Esophagus muscularis mucosa (tissue), 4 donors: ENCODE results near the gene CELSR1. TPM values are rescaled to one million over a fixed set of nuclear protein-coding genes. Genes with fewer than 3 reads are reported as not detected.

Source experiments
- DNase-seq: peaks from one replicate; pipeline ENCODE4 v3.0.0-alpha.2; 2017; ENCODE audit errors: extremely low spot score
- H3K27ac ChIP-seq, 4 donors: fragments of 200-600 bp; sonication (generic); replicated peaks in 1 of 4; 1 replicate in 3 of 4; 2 replicates in 1 of 4; pipeline ENCODE4 v1.5.1; 2016 to 2019; ENCODE audit warnings: mild to moderate bottlenecking in 1 of 4
- H3K27me3 ChIP-seq, 4 donors: fragments of 200-600 bp; sonication (generic); one replicate each; pipeline versions ENCODE4 v1.5.1 to v1.6.0; 2016 to 2019
- H3K36me3 ChIP-seq, 4 donors: fragments of 200-600 bp; sonication (generic); one replicate each; pipeline ENCODE4 v1.5.1; 2016 to 2019
- H3K4me1 ChIP-seq, 4 donors: fragments of 200-600 bp; sonication (generic); one replicate each; pipeline ENCODE4 v1.5.1; 2016 to 2019
- H3K4me3 ChIP-seq, 4 donors: fragments of 200-600 bp; sonication (generic); 1 replicate in 2 of 4; 2 replicates in 2 of 4; pipeline ENCODE4 v1.5.1; 2016 to 2019; ENCODE audit warnings: mild to moderate bottlenecking in 4 of 4, moderate library complexity in 1 of 4
- H3K9me3 ChIP-seq, 4 donors: fragments of 200-600 bp; sonication (generic); 1 replicate in 3 of 4; 2 replicates in 1 of 4; pipeline ENCODE4 v1.5.1; 2016 to 2019
- EP300 ChIP-seq: sonication (generic); formaldehyde crosslinking; IDR thresholded peaks from one replicate; pipeline ENCODE4 v1.6.1; 2017; ENCODE audit warnings: antibody characterized with exemption
- POLR2A ChIP-seq: fragments of 450-650 bp; IDR thresholded peaks from one replicate; pipeline ENCODE4 v1.6.1; 2017; ENCODE audit warnings: antibody characterized with exemption, moderate library complexity, mild to moderate bottlenecking, low read depth
- POLR2AphosphoS5 ChIP-seq, 2 donors: sonication (generic); formaldehyde crosslinking; IDR thresholded peaks; one replicate each; pipeline ENCODE4 v1.6.1; 2017; ENCODE audit warnings: antibody characterized with exemption in 2 of 2
- WGBS: methylation state at CpG from one replicate; pipeline ENCODE4 v1.1.5; 2018; 5-methylcytosine and 5-hydroxymethylcytosine counted together
- intact Hi-C: fragments of 100-400 bp; cut with DNase I; formaldehyde crosslinking; loops from one replicate; pipeline ENCODE4 v1.15.1; 2023
- total RNA-seq, 4 donors: library from RNA; depleted of rRNA; stranded (reverse); fragments of >200 nt; gene quantifications; one replicate each; pipeline versions ENCODE4 v1.1.0 to v1.2.1, GENCODE V29; 2016
- TF ChIP-seq, protein P1 (sequence below), 3 experiments: fragments of 200-600 bp in 2 of 3; fragments of 450-650 bp in 1 of 3; sonication (generic) in 2 of 3; IDR thresholded peaks; one replicate each; pipeline ENCODE4 v1.5.1; 2017 to 2019; ENCODE audit warnings: antibody characterized with exemption in 3 of 3, mild to moderate bottlenecking in 2 of 3, moderate library complexity in 1 of 3

The CELSR1 gene
- total RNA-seq, 4 donors from 2014 or later = 2.5 to 2.7 (median 2.6) TPM

GRCh38 chr22:46461566-46462180 is 75.7 kb downstream of the CELSR1 start:
- Histone ChIP-seq H3K4me3 (no peak overlapping the region), H3K36me3 (peaks cover 0 to 13% (median 0%) of the 10 kb centered on the region in 4 donors), H3K4me1 (no peaks in the 10 kb centered on the region), H3K27me3 (peaks cover 0 to 18% (median 0%) of the 10 kb centered on the region in 4 donors), H3K9me3 (no peaks in the 10 kb centered on the region), H3K27ac (no peak overlapping the region)
- 97% methylated on average over 22 of the region's 22 CpGs for WGBS
- TF ChIP-seq EP300 = no peak
- no peak for TF ChIP-seq POLR2AphosphoS5 (IDR thresholded peaks at IDR 0.05)
- TF ChIP-seq, protein P1, sequence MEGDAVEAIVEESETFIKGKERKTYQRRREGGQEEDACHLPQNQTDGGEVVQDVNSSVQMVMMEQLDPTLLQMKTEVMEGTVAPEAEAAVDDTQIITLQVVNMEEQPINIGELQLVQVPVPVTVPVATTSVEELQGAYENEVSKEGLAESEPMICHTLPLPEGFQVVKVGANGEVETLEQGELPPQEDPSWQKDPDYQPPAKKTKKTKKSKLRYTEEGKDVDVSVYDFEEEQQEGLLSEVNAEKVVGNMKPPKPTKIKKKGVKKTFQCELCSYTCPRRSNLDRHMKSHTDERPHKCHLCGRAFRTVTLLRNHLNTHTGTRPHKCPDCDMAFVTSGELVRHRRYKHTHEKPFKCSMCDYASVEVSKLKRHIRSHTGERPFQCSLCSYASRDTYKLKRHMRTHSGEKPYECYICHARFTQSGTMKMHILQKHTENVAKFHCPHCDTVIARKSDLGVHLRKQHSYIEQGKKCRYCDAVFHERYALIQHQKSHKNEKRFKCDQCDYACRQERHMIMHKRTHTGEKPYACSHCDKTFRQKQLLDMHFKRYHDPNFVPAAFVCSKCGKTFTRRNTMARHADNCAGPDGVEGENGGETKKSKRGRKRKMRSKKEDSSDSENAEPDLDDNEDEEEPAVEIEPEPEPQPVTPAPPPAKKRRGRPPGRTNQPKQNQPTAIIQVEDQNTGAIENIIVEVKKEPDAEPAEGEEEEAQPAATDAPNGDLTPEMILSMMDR (IDR thresholded peaks at IDR 0.05) = no peak
- no peak for TF ChIP-seq POLR2A
- intact Hi-C loops = no loop called here
- DNase-seq = no peak

- no peak for DNase-seq
- Histone ChIP-seq H3K4me3 (no peak overlapping the region), H3K4me1 (no peaks in the 10 kb centered on the region), H3K27me3 (peaks cover 0 to 17% (median 0%) of the 10 kb centered on the region in 4 donors), H3K9me3 (no peaks in the 10 kb centered on the region), H3K27ac (no peak overlapping the region), H3K36me3 (peaks cover 0 to 13% (median 0%) of the 10 kb centered on the region in 4 donors)
- intact Hi-C loops = no loop called here
- WGBS = 78% methylated on average over 12 of the region's 12 CpGs
- TF ChIP-seq POLR2AphosphoS5 (IDR thresholded peaks at IDR 0.05) (no peak), POLR2A (no peak), EP300 (no peak)
- TF ChIP-seq, protein P1 (IDR thresholded peaks at IDR 0.05) = no peak
These were observed 76.6 kb downstream of the CELSR1 start for GRCh38 chr22:46460857-46461256.

DNA sequence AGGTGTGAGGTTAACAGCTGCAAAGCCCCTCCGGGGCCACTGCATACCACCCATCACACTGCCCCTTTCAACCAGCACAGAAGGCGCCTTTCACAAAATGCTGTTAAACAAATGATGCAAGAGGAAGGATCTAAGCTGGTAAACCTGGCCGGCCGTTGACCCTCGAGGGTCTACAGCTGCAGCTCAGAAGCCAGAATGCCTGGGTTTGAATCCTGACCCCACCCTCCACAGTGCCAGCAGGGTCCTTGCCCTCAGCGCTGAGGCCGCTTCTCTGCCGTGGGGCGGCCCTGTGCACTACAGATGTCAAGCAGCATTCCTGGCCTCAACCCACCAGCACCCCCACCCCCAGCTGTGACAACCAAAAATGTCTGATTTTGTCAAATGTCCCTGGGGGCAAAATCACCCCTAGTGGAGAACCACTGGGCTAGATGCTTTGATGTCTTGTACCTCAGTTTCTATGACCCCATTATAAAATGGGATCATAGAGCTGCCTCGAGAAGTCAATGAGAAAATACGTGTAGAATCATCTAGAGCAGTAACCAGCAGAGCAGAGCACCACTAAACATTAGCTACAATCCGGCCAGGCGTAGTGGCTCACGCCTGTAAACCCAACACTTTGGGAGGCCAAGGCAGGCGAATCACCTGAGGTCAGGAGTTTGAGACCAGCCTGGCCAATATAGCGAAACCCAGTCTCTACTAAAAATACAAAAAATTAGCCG is 77.9 kb downstream of the CELSR1 start:
- no peaks in the 10 kb centered on the region for H3K4me1 ChIP-seq
- no peak for DNase-seq
- H3K4me3 ChIP-seq = no peak overlapping the region
- no peaks in the 10 kb centered on the region for H3K9me3 ChIP-seq
- no peak overlapping the region for H3K27ac ChIP-seq
- intact Hi-C loops = no loop called here
- no peak for TF ChIP-seq EP300
- WGBS = 89% methylated on average over 16 of the region's 17 CpGs
- H3K27me3 ChIP-seq = peaks cover 0 to 4% (median 0%) of the 10 kb centered on the region in 4 donors
- H3K36me3 ChIP-seq = peaks cover 0 to 13% (median 0%) of the 10 kb centered on the region in 4 donors

DNA sequence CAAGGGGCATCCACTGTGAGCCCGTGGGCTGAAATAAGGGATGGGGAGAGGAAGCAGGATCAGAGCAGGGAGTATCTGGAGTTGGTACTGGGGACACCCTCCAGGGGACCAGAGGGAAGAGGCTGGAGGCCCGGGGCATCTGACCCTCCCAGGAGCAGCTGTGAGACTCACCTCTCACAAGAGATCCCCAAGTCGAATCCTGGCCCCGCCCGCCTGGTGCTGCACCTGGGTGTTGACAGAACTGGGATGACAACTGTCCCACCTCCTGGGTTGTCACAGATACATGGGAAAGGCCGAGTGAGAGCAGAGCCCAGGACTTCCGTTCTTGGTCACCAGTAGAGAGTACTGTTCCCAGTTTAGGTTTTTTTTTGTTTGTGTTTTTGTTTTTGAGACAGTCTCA is 78.9 kb downstream of the CELSR1 start:
- WGBS = 90% methylated on average over 7 of the region's 7 CpGs
- no peak overlapping the region for H3K4me3 ChIP-seq
- intact Hi-C loops = no loop called here
- H3K27ac ChIP-seq = no peak overlapping the region
- no peaks in the 10 kb centered on the region for H3K9me3 ChIP-seq
- TF ChIP-seq, protein P1 (IDR thresholded peaks at IDR 0.05) = no peak
- TF ChIP-seq POLR2A (no peak), POLR2AphosphoS5 (IDR thresholded peaks at IDR 0.05) (no peak)
- no peak for DNase-seq
- H3K4me1 ChIP-seq = no peaks in the 10 kb centered on the region
- H3K27me3 ChIP-seq = no peaks in the 10 kb centered on the region
- H3K36me3 ChIP-seq = peaks cover 0 to 9% (median 0%) of the 10 kb centered on the region in 4 donors
